ENCODE results near the gene PTGES2.

DNA sequence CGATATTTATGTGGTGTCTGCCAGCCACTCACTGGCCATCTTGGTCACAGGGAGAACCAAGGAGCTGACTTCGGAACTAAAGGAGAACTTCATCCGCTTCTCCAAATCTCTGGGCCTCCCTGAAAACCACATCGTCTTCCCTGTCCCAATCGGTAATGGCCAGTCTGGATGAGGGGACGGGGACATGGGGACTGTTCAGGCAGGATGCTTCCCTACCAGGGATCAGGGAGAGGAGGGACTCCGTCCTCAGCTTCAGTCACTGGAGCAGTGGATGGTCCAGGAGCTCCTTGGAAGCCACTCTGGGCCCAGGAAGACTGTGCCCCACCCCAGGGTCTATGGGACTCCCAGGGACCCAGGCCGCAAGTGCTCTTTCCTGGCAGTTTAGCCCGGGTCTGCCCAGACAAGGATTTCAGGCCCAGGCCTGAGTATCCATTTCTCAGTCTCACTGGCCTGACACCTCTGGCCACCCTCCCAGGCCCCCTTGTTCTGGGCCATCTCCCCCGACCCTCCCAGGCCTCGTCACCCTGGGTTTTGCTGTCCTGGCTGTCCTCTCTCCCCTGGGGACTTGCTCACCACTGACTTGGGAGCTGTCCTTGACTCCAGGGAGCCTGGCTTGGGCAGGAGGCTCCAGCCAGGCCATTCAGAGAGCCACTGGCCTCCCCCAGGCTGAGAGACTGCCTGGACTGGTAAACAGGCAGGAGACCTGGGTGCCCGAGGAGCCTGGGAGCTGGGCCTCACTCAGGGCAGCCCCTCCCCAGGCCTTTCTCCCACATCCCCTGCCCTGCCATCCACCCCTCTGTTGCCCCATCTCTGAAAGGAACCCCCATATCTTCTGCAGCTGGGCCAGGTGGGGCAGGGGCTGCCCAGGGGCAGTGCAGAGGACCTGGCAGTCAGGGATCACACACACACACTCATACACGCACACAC lies 24.9 kb upstream of the PTGES2 start:
- TF ChIP-seq, protein P1, sequence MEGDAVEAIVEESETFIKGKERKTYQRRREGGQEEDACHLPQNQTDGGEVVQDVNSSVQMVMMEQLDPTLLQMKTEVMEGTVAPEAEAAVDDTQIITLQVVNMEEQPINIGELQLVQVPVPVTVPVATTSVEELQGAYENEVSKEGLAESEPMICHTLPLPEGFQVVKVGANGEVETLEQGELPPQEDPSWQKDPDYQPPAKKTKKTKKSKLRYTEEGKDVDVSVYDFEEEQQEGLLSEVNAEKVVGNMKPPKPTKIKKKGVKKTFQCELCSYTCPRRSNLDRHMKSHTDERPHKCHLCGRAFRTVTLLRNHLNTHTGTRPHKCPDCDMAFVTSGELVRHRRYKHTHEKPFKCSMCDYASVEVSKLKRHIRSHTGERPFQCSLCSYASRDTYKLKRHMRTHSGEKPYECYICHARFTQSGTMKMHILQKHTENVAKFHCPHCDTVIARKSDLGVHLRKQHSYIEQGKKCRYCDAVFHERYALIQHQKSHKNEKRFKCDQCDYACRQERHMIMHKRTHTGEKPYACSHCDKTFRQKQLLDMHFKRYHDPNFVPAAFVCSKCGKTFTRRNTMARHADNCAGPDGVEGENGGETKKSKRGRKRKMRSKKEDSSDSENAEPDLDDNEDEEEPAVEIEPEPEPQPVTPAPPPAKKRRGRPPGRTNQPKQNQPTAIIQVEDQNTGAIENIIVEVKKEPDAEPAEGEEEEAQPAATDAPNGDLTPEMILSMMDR (IDR thresholded peaks at IDR 0.05; ENCODE audit: low read length), result no peak
- no peak for TF ChIP-seq EZH2 (optimal IDR thresholded peaks at IDR 0.05; ENCODE audit: low read depth, low read length)

Data from MM.1S (cell line).